ENCODE results near the gene CDH26.
A peak's percentile ranks its signal among the peaks of the same experiment; 100 is the strongest.

GRCh38 chr20:60056407-60057122 lies 98.3 kb downstream of the CDH26 start:
- no peak for TF ChIP-seq CTCF (IDR thresholded peaks at IDR 0.05; ENCODE audit: insufficient read depth, low read length)
- peak; percentile 44; the same call in 1 of the 2 replicates for TF ChIP-seq POLR2AphosphoS5 (IDR thresholded peaks at IDR 0.05; ENCODE audit: low read depth)
